Choroid plexus epithelial cell (primary cell): ENCODE results near the gene CD3E.

ENCODE experiments used
- DNase-seq: peaks from one replicate; pipeline ENCODE4 v3.0.0-alpha.2; 2010; ENCODE audit warnings: low read depth
- H3K4me3 ChIP-seq: 2 replicates; pipeline ENCODE4 v1.5.1; 2011; ENCODE audit warnings: low read depth, mild to moderate bottlenecking, control low read depth, low read length, moderate library complexity
- TF ChIP-seq, protein P1 (sequence below): conservative IDR thresholded peaks from 2 replicates; pipeline ENCODE4 v1.5.1; 2011; ENCODE audit warnings: low read depth, mild to moderate bottlenecking, control low read depth, inconsistent platforms, low read length, moderate library complexity

The CD3E gene

GRCh38 chr11:118320515-118320914 is 16.0 kb downstream of the CD3E start:
- no peak for DNase-seq
- TF ChIP-seq, protein P1, sequence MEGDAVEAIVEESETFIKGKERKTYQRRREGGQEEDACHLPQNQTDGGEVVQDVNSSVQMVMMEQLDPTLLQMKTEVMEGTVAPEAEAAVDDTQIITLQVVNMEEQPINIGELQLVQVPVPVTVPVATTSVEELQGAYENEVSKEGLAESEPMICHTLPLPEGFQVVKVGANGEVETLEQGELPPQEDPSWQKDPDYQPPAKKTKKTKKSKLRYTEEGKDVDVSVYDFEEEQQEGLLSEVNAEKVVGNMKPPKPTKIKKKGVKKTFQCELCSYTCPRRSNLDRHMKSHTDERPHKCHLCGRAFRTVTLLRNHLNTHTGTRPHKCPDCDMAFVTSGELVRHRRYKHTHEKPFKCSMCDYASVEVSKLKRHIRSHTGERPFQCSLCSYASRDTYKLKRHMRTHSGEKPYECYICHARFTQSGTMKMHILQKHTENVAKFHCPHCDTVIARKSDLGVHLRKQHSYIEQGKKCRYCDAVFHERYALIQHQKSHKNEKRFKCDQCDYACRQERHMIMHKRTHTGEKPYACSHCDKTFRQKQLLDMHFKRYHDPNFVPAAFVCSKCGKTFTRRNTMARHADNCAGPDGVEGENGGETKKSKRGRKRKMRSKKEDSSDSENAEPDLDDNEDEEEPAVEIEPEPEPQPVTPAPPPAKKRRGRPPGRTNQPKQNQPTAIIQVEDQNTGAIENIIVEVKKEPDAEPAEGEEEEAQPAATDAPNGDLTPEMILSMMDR: no peak
- H3K4me3 ChIP-seq: no peak overlapping the region

- TF ChIP-seq, protein P1: no peak
- DNase-seq: no peak
- no peak overlapping the region for H3K4me3 ChIP-seq
Observed at GRCh38 chr11:118321386-118322082, 17.0 kb downstream of the CD3E start.

GRCh38 chr11:118322721-118323120 is 18.2 kb downstream of the CD3E start:
- no peak overlapping the region for H3K4me3 ChIP-seq
- TF ChIP-seq, protein P1: no peak
- DNase-seq: no peak

GRCh38 chr11:118325283-118325682 is 20.8 kb downstream of the CD3E start:
- TF ChIP-seq, protein P1: no peak

GRCh38 chr11:118328745-118329144 is 24.2 kb downstream of the CD3E start:
- TF ChIP-seq, protein P1: no peak
- H3K4me3 ChIP-seq: no peak overlapping the region
- no peak for DNase-seq

More at GRCh38 chr11:118325283-118325682, 20.8 kb downstream of the CD3E start:
- no peak overlapping the region for H3K4me3 ChIP-seq
- no peak for DNase-seq

GRCh38 chr11:118334745-118335144 is 30.2 kb downstream of the CD3E start:
- DNase-seq: no peak
- H3K4me3 ChIP-seq: no peak overlapping the region
- TF ChIP-seq, protein P1: no peak

DNA sequence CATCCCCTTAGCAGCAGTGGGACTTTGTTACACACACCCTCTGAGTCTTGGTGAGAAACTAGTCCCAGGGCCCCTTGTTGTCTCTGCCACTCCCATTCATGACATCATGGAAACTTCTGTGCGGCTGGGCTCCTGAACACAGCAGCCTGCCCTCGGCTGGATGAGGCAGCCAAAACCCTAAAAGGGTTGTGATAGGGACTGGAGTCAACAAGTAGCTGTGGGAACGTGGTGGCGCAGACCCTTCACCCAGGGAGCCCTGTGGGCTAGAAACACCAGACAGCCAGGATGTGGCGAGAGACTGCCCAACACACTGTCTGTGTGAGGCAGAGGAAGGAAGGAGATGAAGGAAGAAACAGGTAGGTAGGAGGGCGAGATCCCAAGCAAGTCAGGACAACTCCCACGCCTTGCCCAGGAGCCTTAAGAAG is 34.1 kb downstream of the CD3E start:
- H3K4me3 ChIP-seq: no peak overlapping the region
- DNase-seq: peak; percentile 10
- TF ChIP-seq, protein P1: no peak
